ENCODE measurements around the gene HSPBP1.
A peak's percentile ranks its signal among the peaks of the same experiment; 100 is the strongest.

Gene HSPBP1

GRCh38 chr19:55304279-55304978, 24.5 kb upstream of the HSPBP1 start:
- DNase-seq, result no peak

- DNase-seq, result no peak
Measured at GRCh38 chr19:55303477-55303876, 23.6 kb upstream of the HSPBP1 start.

- DNase-seq, result no peak
Measured at GRCh38 chr19:55302318-55302703, 22.4 kb upstream of the HSPBP1 start.

GRCh38 chr19:55301459-55302317, 21.8 kb upstream of the HSPBP1 start:
- DNase-seq, result peak; percentile 20

GRCh38 chr19:55300886-55301458, 21.1 kb upstream of the HSPBP1 start:
- DNase-seq, result no peak

- DNase-seq, result no peak
Measured at GRCh38 chr19:55299991-55300390, 20.1 kb upstream of the HSPBP1 start.

GRCh38 chr19:55297267-55297666, 17.4 kb upstream of the HSPBP1 start:
- DNase-seq, result no peak

GRCh38 chr19:55289117-55289796, 9.3 kb upstream of the HSPBP1 start:
- DNase-seq, result no peak

- DNase-seq, result no peak
Measured at GRCh38 chr19:55287361-55288079, 7.6 kb upstream of the HSPBP1 start.

GRCh38 chr19:55285229-55285890, 5.5 kb upstream of the HSPBP1 start:
- DNase-seq, result no peak

- no peak for DNase-seq
Measured at GRCh38 chr19:55284405-55285058, 4.6 kb upstream of the HSPBP1 start.

- no peak for DNase-seq
Measured at GRCh38 chr19:55283548-55284377, 3.9 kb upstream of the HSPBP1 start, which contains the start of gene BRSK1. BRSK1 (plus strand) TSS chr19:55283997; CDS start chr19:55284443, 446 bp downstream.

GRCh38 chr19:55279340-55279739, 570 bp downstream of the HSPBP1 start:
- no peak for DNase-seq

GRCh38 chr19:55278391-55279135, 1.3 kb downstream of the HSPBP1 start:
- DNase-seq, result no peak

GRCh38 chr19:55277494-55277893, 2.4 kb downstream of the HSPBP1 start:
- no peak for DNase-seq

- no peak for DNase-seq
Measured at GRCh38 chr19:55276720-55277430, 3.0 kb downstream of the HSPBP1 start.

GRCh38 chr19:55275851-55276719, 3.8 kb downstream of the HSPBP1 start:
- DNase-seq, result no peak
